Prostate gland (tissue), 2 donors: Measurements from ENCODE around the gene RPL34.

ENCODE experiments used
- POLR2A ChIP-seq: fragments of 450-650 bp; IDR thresholded peaks from one replicate; pipeline ENCODE4 v1.6.1; 2016; ENCODE audit warnings: antibody characterized with exemption, mild to moderate bottlenecking
- POLR2AphosphoS5 ChIP-seq: sonication (generic); formaldehyde crosslinking; IDR thresholded peaks from one replicate; pipeline ENCODE4 v1.6.1; 2017; ENCODE audit warnings: antibody characterized with exemption
- TF ChIP-seq, protein P1 (sequence below), 4 experiments: fragments of 200-600 bp in 2 of 4; fragments of 450-650 bp in 2 of 4; sonication (generic) in 2 of 4; IDR thresholded peaks; 1 replicate in 3 of 4; 2 replicates in 1 of 4; pipeline ENCODE4 v1.5.1; 2016 to 2019; ENCODE audit warnings: antibody characterized with exemption in 4 of 4, mild to moderate bottlenecking in 2 of 4, moderate library complexity in 2 of 4

- TF ChIP-seq, protein P1, sequence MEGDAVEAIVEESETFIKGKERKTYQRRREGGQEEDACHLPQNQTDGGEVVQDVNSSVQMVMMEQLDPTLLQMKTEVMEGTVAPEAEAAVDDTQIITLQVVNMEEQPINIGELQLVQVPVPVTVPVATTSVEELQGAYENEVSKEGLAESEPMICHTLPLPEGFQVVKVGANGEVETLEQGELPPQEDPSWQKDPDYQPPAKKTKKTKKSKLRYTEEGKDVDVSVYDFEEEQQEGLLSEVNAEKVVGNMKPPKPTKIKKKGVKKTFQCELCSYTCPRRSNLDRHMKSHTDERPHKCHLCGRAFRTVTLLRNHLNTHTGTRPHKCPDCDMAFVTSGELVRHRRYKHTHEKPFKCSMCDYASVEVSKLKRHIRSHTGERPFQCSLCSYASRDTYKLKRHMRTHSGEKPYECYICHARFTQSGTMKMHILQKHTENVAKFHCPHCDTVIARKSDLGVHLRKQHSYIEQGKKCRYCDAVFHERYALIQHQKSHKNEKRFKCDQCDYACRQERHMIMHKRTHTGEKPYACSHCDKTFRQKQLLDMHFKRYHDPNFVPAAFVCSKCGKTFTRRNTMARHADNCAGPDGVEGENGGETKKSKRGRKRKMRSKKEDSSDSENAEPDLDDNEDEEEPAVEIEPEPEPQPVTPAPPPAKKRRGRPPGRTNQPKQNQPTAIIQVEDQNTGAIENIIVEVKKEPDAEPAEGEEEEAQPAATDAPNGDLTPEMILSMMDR (IDR thresholded peaks at IDR 0.05) = no peak
- no peak for TF ChIP-seq POLR2A
- TF ChIP-seq POLR2AphosphoS5 = no peak
Observed at GRCh38 chr4:108651014-108651791, 30.8 kb downstream of the RPL34 start.
